H1 (cell line): ENCODE measurements around the gene EGFLAM. TPM values are rescaled to one million over a fixed set of nuclear protein-coding genes. Genes with fewer than 3 reads are reported as not detected.

Source experiments
- CTCF ChIA-PET: fragments of 300-600 bp; sonication (Branson Sonifier 250); formaldehyde crosslinking; loops from one replicate; lab custom pipeline; 2021; ENCODE audit not compliant: partially characterized antibody; lab: Charles Lee
- POLR2A ChIA-PET: fragments of 300-600 bp; sonication (Branson Sonifier 250); formaldehyde crosslinking; loops from one replicate; lab custom pipeline; 2021; ENCODE audit warnings: inconsistent platforms; ENCODE audit not compliant: partially characterized antibody; lab: Charles Lee
- DNase-seq, 2 experiments: peaks; one replicate each; pipeline versions ENCODE4 v3.0.0 to v3.0.0-alpha.2; 2010 to 2022; ENCODE audit warnings: low spot score in 2 of 2, low read depth in 1 of 2, mixed read lengths in 1 of 2
- FAIRE-seq: peaks from 2 replicates; lab custom pipeline; 2011; peaks lifted over from hg19 to GRCh38; lab: Jason Lieb, UNC
- H2AFZ ChIP-seq: 2 replicates; pipeline ENCODE4 v1.8.1; 2012; ENCODE audit warnings: low read length, inconsistent platforms
- H2AK5ac ChIP-seq: 2 replicates; pipeline ENCODE4 v1.6.1; 2013; ENCODE audit warnings: low read depth, low read length
- H2BK120ac ChIP-seq: replicated peaks from 2 replicates; pipeline ENCODE3; 2013; ENCODE audit warnings: low read depth, low read length, inconsistent platforms
- H2BK12ac ChIP-seq: 2 replicates; pipeline ENCODE4 v1.6.1; 2013; ENCODE audit warnings: low read depth, low read length
- H2BK15ac ChIP-seq: 2 replicates; pipeline ENCODE4 v1.6.1; 2013; ENCODE audit warnings: low read length
- H2BK20ac ChIP-seq: 2 replicates; pipeline ENCODE4 v1.6.1; 2013; ENCODE audit warnings: low read length
- H2BK5ac ChIP-seq: 2 replicates; pipeline ENCODE4 v1.6.1; 2013; ENCODE audit warnings: low read depth, low read length
- H3K14ac ChIP-seq: 2 replicates; pipeline ENCODE4 v1.6.1; 2013; ENCODE audit warnings: inconsistent platforms; ENCODE audit not compliant: insufficient read length
- H3K18ac ChIP-seq: 2 replicates; pipeline ENCODE4 v1.6.1; 2013; ENCODE audit warnings: low read length; ENCODE audit errors: extremely low read depth
- H3K23ac ChIP-seq: 2 replicates; pipeline ENCODE4 v1.6.1; 2013; ENCODE audit warnings: inconsistent platforms; ENCODE audit not compliant: insufficient read length
- H3K23me2 ChIP-seq: 2 replicates; pipeline ENCODE4 v1.6.1; 2013; ENCODE audit warnings: low read depth, low read length
- H3K27ac ChIP-seq: 2 replicates; pipeline ENCODE4 v1.6.1; 2011; ENCODE audit warnings: low read depth, low read length, inconsistent platforms
- H3K27me3 ChIP-seq, 4 experiments: replicated peaks in 1 of 4; 1 replicate in 1 of 4; 2 replicates in 3 of 4; pipeline versions ENCODE4 v1.6.1 to v1.8.1; 2011 to 2013; ENCODE audit warnings: low read length in 3 of 4, mild to moderate bottlenecking in 3 of 4, inconsistent platforms in 2 of 4, mixed read lengths in 2 of 4, moderate library complexity in 1 of 4; ENCODE audit not compliant: control insufficient read depth in 3 of 4, insufficient read depth in 3 of 4; ENCODE audit errors: extremely low read depth in 1 of 4
- H3K36me3 ChIP-seq, 4 experiments: 2 replicates each; pipeline versions ENCODE4 v1.6.1 to v1.8.1; 2011 to 2013; ENCODE audit warnings: mild to moderate bottlenecking in 4 of 4, low read length in 3 of 4, moderate library complexity in 2 of 4, control low read depth in 1 of 4, inconsistent platforms in 1 of 4; ENCODE audit not compliant: insufficient read depth in 4 of 4, control insufficient read depth in 2 of 4
- H3K4ac ChIP-seq: replicated peaks from 2 replicates; pipeline ENCODE3; 2013; ENCODE audit warnings: low read length, low read depth, mixed read lengths, inconsistent platforms; ENCODE audit not compliant: insufficient read length
- H3K4me1 ChIP-seq, 4 experiments: replicated peaks in 1 of 4; 1 replicate in 1 of 4; 2 replicates in 3 of 4; pipeline versions ENCODE4 v1.6.1 to v1.8.1; 2011 to 2013; ENCODE audit warnings: low read length in 3 of 4, inconsistent platforms in 2 of 4, mixed read lengths in 1 of 4; ENCODE audit not compliant: insufficient read depth in 4 of 4, control insufficient read depth in 3 of 4
- H3K4me2 ChIP-seq, 2 experiments: 2 replicates each; pipeline versions ENCODE4 v1.6.1 to v1.8.1; 2011 to 2013; ENCODE audit warnings: low read depth in 2 of 2, low read length in 2 of 2, control low read depth in 1 of 2, inconsistent platforms in 1 of 2, mild to moderate bottlenecking in 1 of 2; ENCODE audit not compliant: insufficient read depth in 1 of 2
- H3K4me3 ChIP-seq, 4 experiments: fragments of 200-600, 300-600 bp in 1 of 4; sonication (generic), shearing (Covaris generic), sonication (Bioruptor Twin) in 1 of 4; 2 replicates each; pipeline versions ENCODE4 v1.5.1 to v1.8.1; 2011 to 2016; ENCODE audit warnings: low read length in 4 of 4, low read depth in 3 of 4, control low read depth in 2 of 4, inconsistent platforms in 2 of 4, mild to moderate bottlenecking in 2 of 4, mixed read lengths in 1 of 4, moderate library complexity in 1 of 4; ENCODE audit not compliant: insufficient read depth in 2 of 4; ENCODE audit errors: extremely low read depth in 1 of 4
- H3K56ac ChIP-seq: replicated peaks from 2 replicates; pipeline ENCODE3; 2013; ENCODE audit warnings: low read depth, mild to moderate bottlenecking, mixed read lengths, low read length, inconsistent platforms; ENCODE audit not compliant: insufficient read length
- H3K79me1 ChIP-seq: 2 replicates; pipeline ENCODE4 v1.6.1; 2013; ENCODE audit warnings: low read depth, low read length, control low read depth
- H3K79me2 ChIP-seq, 2 experiments: 2 replicates each; pipeline versions ENCODE4 v1.6.1 to v1.8.1; 2012 to 2013; ENCODE audit warnings: low read length in 2 of 2, mild to moderate bottlenecking in 2 of 2, inconsistent platforms in 1 of 2; ENCODE audit not compliant: insufficient read depth in 2 of 2, control insufficient read depth in 1 of 2
- H3K9ac ChIP-seq, 4 experiments: replicated peaks in 1 of 4; 1 replicate in 1 of 4; 2 replicates in 3 of 4; pipeline versions ENCODE4 v1.6.1 to v1.8.1; 2011 to 2013; ENCODE audit warnings: low read depth in 3 of 4, low read length in 3 of 4, control low read depth in 2 of 4, mild to moderate bottlenecking in 2 of 4, moderate library complexity in 2 of 4, inconsistent platforms in 1 of 4; ENCODE audit errors: extremely low read depth in 1 of 4
- H3K9me3 ChIP-seq, 2 experiments: 2 replicates each; pipeline versions ENCODE4 v1.6.1 to v1.8.1; 2012 to 2013; ENCODE audit warnings: mild to moderate bottlenecking in 2 of 2, moderate library complexity in 2 of 2, control low read depth in 1 of 2, inconsistent platforms in 1 of 2, low read depth in 1 of 2, low read length in 1 of 2, mixed read lengths in 1 of 2; ENCODE audit not compliant: insufficient read depth in 2 of 2
- H4K20me1 ChIP-seq, 2 experiments: replicated peaks in 1 of 2; 2 replicates each; pipeline versions ENCODE3 to v1.8.1; 2011 to 2013; ENCODE audit warnings: inconsistent platforms in 2 of 2, low read length in 2 of 2, mild to moderate bottlenecking in 1 of 2; ENCODE audit not compliant: insufficient read depth in 2 of 2, control insufficient read depth in 1 of 2
- H4K5ac ChIP-seq: 2 replicates; pipeline ENCODE4 v1.6.1; 2013; ENCODE audit warnings: low read length, low read depth, mixed read lengths, inconsistent platforms; ENCODE audit not compliant: insufficient read length
- H4K8ac ChIP-seq: 2 replicates; pipeline ENCODE4 v1.8.0; 2013; ENCODE audit warnings: mild to moderate bottlenecking, moderate library complexity, low read length, inconsistent platforms; ENCODE audit not compliant: insufficient read depth; ENCODE audit errors: extremely low read depth
- H4K91ac ChIP-seq: replicated peaks from 2 replicates; pipeline ENCODE3; 2013; ENCODE audit warnings: low read length, mixed read lengths, inconsistent platforms; ENCODE audit not compliant: insufficient read length
- CREB1 ChIP-seq: IDR thresholded peaks from 2 replicates; pipeline ENCODE4 v1.6.1; 2012; ENCODE audit warnings: inconsistent platforms
- RBBP5 ChIP-seq: IDR thresholded peaks from 2 replicates; pipeline ENCODE4 v1.7.1; 2012; ENCODE audit warnings: low read depth, mild to moderate bottlenecking, inconsistent platforms, low read length, moderate library complexity, borderline replicate concordance
- TAF1 ChIP-seq: IDR thresholded peaks from 2 replicates; pipeline ENCODE4 v1.6.1; 2011; ENCODE audit warnings: mild to moderate bottlenecking, low read depth, low read length
- WGBS, 2 experiments: shearing (Covaris generic) in 1 of 2; methylation state at CpG; one replicate each; pipeline versions ENCODE4 v1.1.6 to v1.1.7; 2013 to 2015; ENCODE audit warnings: low lambda C conversion rate in 2 of 2, mixed read lengths in 2 of 2, inconsistent platforms in 1 of 2, low coverage in 1 of 2, missing lambda C conversion rate in 1 of 2; ENCODE audit not compliant: insufficient replicate concordance in 2 of 2, insufficient coverage in 1 of 2, insufficient read length in 1 of 2; ENCODE audit errors: extremely low coverage in 1 of 2, missing lambda C conversion rate in 1 of 2; 5-methylcytosine and 5-hydroxymethylcytosine counted together
- polyA plus RNA-seq, 7 experiments: library from polyadenylated mRNA; depleted of rRNA in 3 of 7; stranded (reverse) in 5 of 7; unstranded in 2 of 7; fragments of >200 nt in 5 of 7; fragments of 200-250 nt in 2 of 7; gene quantifications; 1 replicate in 5 of 7; 2 replicates in 1 of 7; 4 replicates in 1 of 7; pipeline versions ENCODE4 v1.2.1 to v1.2.3, GENCODE V29; 2011 to 2013; ENCODE audit warnings: missing spikeins in 2 of 7, mixed read lengths in 2 of 7
- total RNA-seq: library from RNA; stranded (reverse); fragmentation: NEBNext Ultra II Directional; extraction: Animal tissue kit (Norgen Biotek cat#: 25700); gene quantifications from 2 replicates; pipeline ENCODE4 v1.2.1, GENCODE V29; 2021

EGFLAM gene
- total and polyA plus RNA-seq, 2 of the 8 experiments (the other 6 are each of a cell fraction or from before 2014, with no cell fraction given): 0.20 to 0.24 TPM

- TF ChIP-seq TAF1 (no peak), RBBP5 (no peak), CREB1 (no peak)
- no peak overlapping the region for H3K4me2 ChIP-seq
- H3K23me2 ChIP-seq: no peaks in the 10 kb centered on the region
- no peaks in the 10 kb centered on the region for H4K20me1 ChIP-seq
- H2AK5ac ChIP-seq: no peak overlapping the region
- H3K23ac ChIP-seq: no peak overlapping the region
- H3K27ac ChIP-seq: no peak overlapping the region
- H3K4me3 ChIP-seq: no peak overlapping the region
- no peak overlapping the region for H4K91ac ChIP-seq
- H3K79me2 ChIP-seq: no peaks in the 10 kb centered on the region
- no peak for DNase-seq
- CTCF ChIA-PET: interaction anchor here (1.8 kb wide), 1 partner anchor 77 kb away, joined by 6 read pairs; no protein-coding TSS in a partner anchor
- no peak overlapping the region for H2BK15ac ChIP-seq
- H3K9me3 ChIP-seq: no peaks in the 10 kb centered on the region
- H4K5ac ChIP-seq: no peak overlapping the region
- H2BK120ac ChIP-seq: no peak overlapping the region
- H3K4ac ChIP-seq: no peak overlapping the region
- no peak overlapping the region for H4K8ac ChIP-seq
- no peak overlapping the region for H3K14ac ChIP-seq
- no peak overlapping the region for H3K56ac ChIP-seq
- WGBS, 2 experiments: 93% methylated on average over 2 of the region's 2 CpGs; no CpG with 5 or more reads in 1 of the 2 experiments
- no peaks in the 10 kb centered on the region for H3K36me3 ChIP-seq
- no peaks in the 10 kb centered on the region for H3K4me1 ChIP-seq
- H2BK12ac ChIP-seq: no peak overlapping the region
- H2BK5ac ChIP-seq: no peak overlapping the region
- no peaks in the 10 kb centered on the region for H3K79me1 ChIP-seq
- no peak overlapping the region for H3K9ac ChIP-seq
- H3K27me3 ChIP-seq: peaks cover 0 to 1% (median 0%) of the 10 kb centered on the region in 4 experiments; a peak in 1 of 7 replicates
- FAIRE-seq: no peak
- H2AFZ ChIP-seq: no peak overlapping the region
- H3K18ac ChIP-seq: no peak overlapping the region
- no peak overlapping the region for H2BK20ac ChIP-seq
- POLR2A ChIA-PET: no interaction called here
These were observed 83.9 kb downstream of the EGFLAM start for GRCh38 chr5:38342261-38342660.
